IMR-90 (cell line): Measurements from ENCODE around the gene NGEF. TPM values are rescaled to one million over a fixed set of nuclear protein-coding genes. Genes with fewer than 3 reads are reported as not detected.

Experiments used
- ATAC-seq: fragments of 200-7000 bp; cut with Tn5 transposase; 2 replicates; pipeline ENCODE4 v1.9.1; 2020; ENCODE audit warnings: low read depth, mild to moderate bottlenecking, moderate library complexity
- BruUV-seq: library from RNA; stranded (reverse); fragments of 400-500 nt; replicated peaks from 2 replicates; lab custom pipeline; 2021; lab: Mats Ljungman, UMichigan
- CTCF ChIA-PET: fragments of 300-600 bp; formaldehyde crosslinking; extraction: SDS; loops from one replicate; lab custom pipeline; 2021; ENCODE audit warnings: antibody characterized with exemption; lab: Yijun Ruan, JAX
- POLR2A ChIA-PET: fragments of 300-600 bp; sonication (Branson Sonifier 250); formaldehyde crosslinking; loops from one replicate; lab custom pipeline; 2022; ENCODE audit warnings: antibody characterized with exemption; ENCODE audit not compliant: unreplicated experiment; lab: Charles Lee
- DNase-seq: peaks from one replicate; pipeline ENCODE4 v3.0.0; 2013
- H2AFZ ChIP-seq: replicated peaks from 2 replicates; pipeline ENCODE3; 2013; ENCODE audit warnings: low read length, mild to moderate bottlenecking; ENCODE audit not compliant: poor library complexity
- H2AK5ac ChIP-seq: 2 replicates; pipeline ENCODE4 v1.6.1; 2013; ENCODE audit warnings: low read depth, low read length, inconsistent platforms
- H2AK9ac ChIP-seq: replicated peaks from 2 replicates; pipeline ENCODE3; 2013; ENCODE audit warnings: mild to moderate bottlenecking, low read depth, low read length, moderate library complexity; ENCODE audit not compliant: poor library complexity
- H2BK120ac ChIP-seq: 2 replicates; pipeline ENCODE4 v1.6.1; 2013; ENCODE audit warnings: low read depth, low read length, inconsistent platforms
- H2BK15ac ChIP-seq: 3 replicates; pipeline ENCODE4 v1.6.1; 2013; ENCODE audit warnings: low read depth, low read length, inconsistent platforms
- H2BK20ac ChIP-seq: 2 replicates; pipeline ENCODE4 v1.6.1; 2013; ENCODE audit warnings: low read depth, mild to moderate bottlenecking, inconsistent platforms, low read length, moderate library complexity
- H2BK5ac ChIP-seq: 2 replicates; pipeline ENCODE4 v1.6.1; 2013; ENCODE audit warnings: mild to moderate bottlenecking, low read depth, low read length, inconsistent platforms; ENCODE audit not compliant: poor library complexity, severe bottlenecking
- H3K14ac ChIP-seq: replicated peaks from 2 replicates; pipeline ENCODE4 v1.6.1; 2013; ENCODE audit warnings: low read depth, low read length, inconsistent platforms
- H3K18ac ChIP-seq: 2 replicates; pipeline ENCODE4 v1.6.1; 2013; ENCODE audit warnings: low read depth, low read length, control low read depth
- H3K23ac ChIP-seq: 2 replicates; pipeline ENCODE4 v1.6.1; 2013; ENCODE audit warnings: low read depth, low read length, inconsistent platforms
- H3K27ac ChIP-seq: 2 replicates; pipeline ENCODE4 v1.5.1; 2013; ENCODE audit warnings: mild to moderate bottlenecking, control low read depth, low read length; ENCODE audit not compliant: insufficient read depth
- H3K27me3 ChIP-seq: 2 replicates; pipeline ENCODE4 v1.6.1; 2013; ENCODE audit warnings: low read length; ENCODE audit not compliant: control insufficient read depth, insufficient read depth
- H3K36me3 ChIP-seq: 2 replicates; pipeline ENCODE4 v1.6.1; 2013; ENCODE audit warnings: low read length, mixed read lengths; ENCODE audit not compliant: control insufficient read depth, insufficient read depth
- H3K4ac ChIP-seq: 2 replicates; pipeline ENCODE4 v1.6.1; 2013; ENCODE audit warnings: low read depth, low read length, inconsistent platforms
- H3K4me1 ChIP-seq: 2 replicates; pipeline ENCODE4 v1.6.1; 2013; ENCODE audit warnings: low read length, mixed read lengths; ENCODE audit not compliant: control insufficient read depth, insufficient read depth
- H3K4me2 ChIP-seq: 2 replicates; pipeline ENCODE4 v1.6.1; 2013; ENCODE audit warnings: low read depth, mild to moderate bottlenecking, control low read depth, low read length, moderate library complexity
- H3K4me3 ChIP-seq: 2 replicates; pipeline ENCODE4 v1.5.1; 2013; ENCODE audit warnings: low read depth, mild to moderate bottlenecking, control low read depth, low read length, moderate library complexity; ENCODE audit not compliant: insufficient read depth
- H3K56ac ChIP-seq: 2 replicates; pipeline ENCODE4 v1.6.1; 2013; ENCODE audit warnings: low read length, inconsistent platforms; ENCODE audit not compliant: insufficient read depth; ENCODE audit errors: extremely low read depth
- H3K79me1 ChIP-seq, 2 experiments: 2 replicates each; pipeline ENCODE4 v1.6.1; 2013; ENCODE audit warnings: low read length in 2 of 2, inconsistent platforms in 1 of 2, low read depth in 1 of 2
- H3K9ac ChIP-seq: 2 replicates; pipeline ENCODE4 v1.6.1; 2013; ENCODE audit warnings: low read depth, low read length, control low read depth
- H3K9me1 ChIP-seq: 2 replicates; pipeline ENCODE4 v1.6.1; 2013; ENCODE audit warnings: low read length, inconsistent platforms; ENCODE audit not compliant: insufficient read depth
- H3K9me3 ChIP-seq: 2 replicates; pipeline ENCODE4 v1.6.1; 2013; ENCODE audit warnings: low read length; ENCODE audit not compliant: control insufficient read depth, insufficient read depth
- H4K20me1 ChIP-seq: 2 replicates; pipeline ENCODE4 v1.6.1; 2013; ENCODE audit warnings: low read length, inconsistent platforms; ENCODE audit not compliant: insufficient read depth
- H4K5ac ChIP-seq: 2 replicates; pipeline ENCODE4 v1.6.1; 2013; ENCODE audit warnings: mild to moderate bottlenecking, low read depth, low read length, control low read depth
- H4K8ac ChIP-seq, 2 experiments: 2 replicates each; pipeline ENCODE4 v1.6.1; 2013; ENCODE audit warnings: low read depth in 2 of 2, low read length in 2 of 2, control low read depth in 1 of 2, inconsistent platforms in 1 of 2
- H4K91ac ChIP-seq: 2 replicates; pipeline ENCODE4 v1.6.1; 2013; ENCODE audit warnings: low read depth, low read length, inconsistent platforms; ENCODE audit not compliant: insufficient read depth
- BHLHE40 ChIP-seq: fragments of 150-350 bp; IDR thresholded peaks from 2 replicates; pipeline ENCODE4 v1.6.1; 2016; ENCODE audit warnings: mild to moderate bottlenecking, low read depth, low read length
- CEBPB ChIP-seq: IDR thresholded peaks from 2 replicates; pipeline ENCODE4 v1.6.1; 2012; ENCODE audit warnings: low read depth, low read length, improper control_type of control experiment
- CHD1 ChIP-seq: IDR thresholded peaks from 2 replicates; pipeline ENCODE4 v1.6.1; 2012; ENCODE audit warnings: low read depth, low read length, improper control_type of control experiment
- CTCF ChIP-seq: conservative IDR thresholded peaks from 2 replicates; pipeline ENCODE4 v1.5.1; 2012; ENCODE audit warnings: mild to moderate bottlenecking, low read depth, low read length, improper control_type of control experiment
- FOS ChIP-seq: fragments of 150-350 bp; IDR thresholded peaks from 2 replicates; pipeline ENCODE4 v1.6.1; 2016; ENCODE audit warnings: low read depth, low read length
- MAFK ChIP-seq: IDR thresholded peaks from 2 replicates; pipeline ENCODE4 v1.6.1; 2012; ENCODE audit warnings: low read depth, low read length, improper control_type of control experiment
- MAZ ChIP-seq: IDR thresholded peaks from 2 replicates; pipeline ENCODE4 v1.6.1; 2012; ENCODE audit warnings: low read depth, mild to moderate bottlenecking, low read length, improper control_type of control experiment, moderate library complexity, borderline replicate concordance
- MXI1 ChIP-seq: IDR thresholded peaks from 2 replicates; pipeline ENCODE4 v1.6.1; 2012; ENCODE audit warnings: low read depth, mild to moderate bottlenecking, low read length, moderate library complexity, borderline replicate concordance
- NFE2L2 ChIP-seq: fragments of 150-350 bp; IDR thresholded peaks from 2 replicates; pipeline ENCODE4 v1.6.1; 2016; ENCODE audit warnings: low read depth, mild to moderate bottlenecking, low read length
- POLR2A ChIP-seq: IDR thresholded peaks from 2 replicates; pipeline ENCODE4 v1.6.1; 2012; ENCODE audit warnings: mild to moderate bottlenecking, low read depth, low read length
- RAD21 ChIP-seq: IDR thresholded peaks from 2 replicates; pipeline ENCODE4 v1.6.1; 2012; ENCODE audit warnings: low read length, improper control_type of control experiment
- RCOR1 ChIP-seq: IDR thresholded peaks from 2 replicates; pipeline ENCODE4 v1.6.1; 2012; ENCODE audit warnings: mild to moderate bottlenecking, low read length, improper control_type of control experiment; ENCODE audit not compliant: insufficient replicate concordance
- RFX5 ChIP-seq: IDR thresholded peaks from 2 replicates; pipeline ENCODE4 v1.8.0; 2012; ENCODE audit warnings: low read depth, mild to moderate bottlenecking, low read length, moderate library complexity
- SMC3 ChIP-seq: fragments of 150-350 bp; IDR thresholded peaks from 2 replicates; pipeline ENCODE4 v1.6.1; 2016; ENCODE audit warnings: low read depth, mild to moderate bottlenecking, antibody characterized with exemption, low read length, moderate library complexity
- WGBS, 2 experiments: methylation state at CpG; one replicate each; pipeline versions ENCODE4 v1.1.5 to v1.1.7; 2013; ENCODE audit warnings: missing lambda C conversion rate in 2 of 2; ENCODE audit not compliant: insufficient read length in 1 of 2; ENCODE audit errors: extremely low coverage in 2 of 2; 5-methylcytosine and 5-hydroxymethylcytosine counted together
- dilution Hi-C: fragments of 300-500 bp; cut with HindIII; formaldehyde crosslinking; loops from one replicate; pipeline ENCODE4 v1.14.3; 2018; ENCODE audit warnings: low sequenced_read_pairs; ENCODE audit not compliant: unreplicated experiment
- in situ Hi-C: fragments of 300-500 bp; cut with MboI; formaldehyde crosslinking; loops from 3 replicates; pipeline ENCODE4 v1.14.3; 2019; ENCODE audit warnings: low sequenced_read_pairs, inconsistent platforms, mixed read lengths
- intact Hi-C: fragments of 100-400 bp; cut with micrococcal nuclease; formaldehyde crosslinking; loops from 2 replicates; pipeline ENCODE4 v1.10.0; 2022
- polyA plus RNA-seq, 3 experiments: library from polyadenylated mRNA; depleted of rRNA; stranded (reverse); fragments of >200 nt; gene quantifications; 2 replicates each; pipeline ENCODE4 v1.2.3, GENCODE V29; 2012; ENCODE audit warnings: low replicate concordance in 1 of 3
- total RNA-seq: library from RNA; depleted of rRNA; stranded (reverse); fragments of >200 nt; gene quantifications from 2 replicates; pipeline ENCODE4 v1.2.3, GENCODE V29; 2012
- TF ChIP-seq, protein P1 (sequence below): fragments of 150-350 bp; IDR thresholded peaks from 2 replicates; pipeline ENCODE4 v1.6.1; 2017; ENCODE audit warnings: mild to moderate bottlenecking, antibody characterized with exemption, low read length, low read depth
- TF ChIP-seq, protein P2 (sequence below): fragments of 150-350 bp; IDR thresholded peaks from 2 replicates; pipeline ENCODE4 v1.6.1; 2016; ENCODE audit warnings: low read depth, mild to moderate bottlenecking, low read length, moderate library complexity, borderline replicate concordance

NGEF gene
- total and polyA plus RNA-seq, 2 of the 4 experiments (the other 2 are of a cell fraction): 1.1 to 1.7 TPM

DNA sequence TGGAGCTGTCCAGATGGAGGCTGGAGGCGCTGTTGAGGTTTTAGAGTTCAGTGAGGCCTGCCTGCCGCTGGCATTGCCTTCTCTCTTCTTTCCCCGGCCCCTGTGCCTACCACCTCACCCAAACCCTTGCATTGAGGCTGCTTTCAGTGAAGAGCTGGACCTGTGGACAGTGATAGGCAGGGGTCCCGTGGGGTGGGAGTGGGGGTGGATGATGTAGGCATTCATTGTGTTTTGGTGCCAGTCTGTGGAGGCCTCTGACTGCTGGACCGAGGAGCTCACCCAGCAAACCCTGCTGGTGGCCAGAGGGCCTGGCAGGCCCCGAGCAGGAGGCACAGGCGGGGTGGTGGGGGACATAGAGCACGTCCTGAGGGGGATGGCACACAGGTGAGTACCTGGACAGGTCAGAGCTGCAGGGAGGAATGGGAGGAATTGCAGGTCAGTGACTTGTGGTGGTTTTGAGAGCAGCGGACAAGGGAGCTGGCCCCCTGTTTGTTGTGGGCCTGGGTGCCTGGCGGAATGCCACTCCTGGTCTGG lies 35.6 kb downstream of the NGEF start:
- in situ Hi-C loops (no loop called here), dilution Hi-C loops (no loop called here), intact Hi-C loops (no loop called here)
- no peak for DNase-seq
- Histone ChIP-seq H4K8ac (no peak overlapping the region), H4K5ac (no peak overlapping the region), H3K14ac (no peak overlapping the region), H3K23ac (no peak overlapping the region), H3K36me3 (no peaks in the 10 kb centered on the region), H2BK5ac (no peak overlapping the region), H2AFZ (no peak overlapping the region), H2AK5ac (no peak overlapping the region), H3K4me2 (no peak overlapping the region), H2AK9ac (no peak overlapping the region), H4K91ac (no peak overlapping the region), H3K9me3 (peaks cover 2% of the 10 kb centered on the region; the same call in 1 of the 2 replicates), H2BK15ac (no peak overlapping the region), H2BK120ac (no peak overlapping the region), H4K20me1 (no peaks in the 10 kb centered on the region), H3K4me3 (no peak overlapping the region), H3K4me1 (peaks cover 3% of the 10 kb centered on the region; the same call in 1 of the 2 replicates), H3K9me1 (no peaks in the 10 kb centered on the region; the same call in 1 of the 2 replicates), H3K18ac (no peak overlapping the region), H2BK20ac (no peak overlapping the region), H3K56ac (no peak overlapping the region), H3K9ac (no peak overlapping the region), H3K27ac (no peak overlapping the region), H3K27me3 (peaks cover 23% of the 10 kb centered on the region), H3K4ac (no peak overlapping the region), H3K79me1 (no peaks in the 10 kb centered on the region)
- ChIA-PET CTCF (no interaction called here), POLR2A (no interaction called here)
- no peak for ATAC-seq
- TF ChIP-seq MAFK (no peak), BHLHE40 (no peak), NFE2L2 (no peak), CTCF (no peak), SMC3 (no peak), FOS (no peak), MAZ (no peak), RCOR1 (no peak), CEBPB (no peak), MXI1 (no peak), RFX5 (no peak), POLR2A (no peak), CHD1 (no peak), RAD21 (no peak)
- TF ChIP-seq, protein P1, sequence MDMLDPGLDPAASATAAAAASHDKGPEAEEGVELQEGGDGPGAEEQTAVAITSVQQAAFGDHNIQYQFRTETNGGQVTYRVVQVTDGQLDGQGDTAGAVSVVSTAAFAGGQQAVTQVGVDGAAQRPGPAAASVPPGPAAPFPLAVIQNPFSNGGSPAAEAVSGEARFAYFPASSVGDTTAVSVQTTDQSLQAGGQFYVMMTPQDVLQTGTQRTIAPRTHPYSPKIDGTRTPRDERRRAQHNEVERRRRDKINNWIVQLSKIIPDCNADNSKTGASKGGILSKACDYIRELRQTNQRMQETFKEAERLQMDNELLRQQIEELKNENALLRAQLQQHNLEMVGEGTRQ: no peak
- TF ChIP-seq, protein P2, sequence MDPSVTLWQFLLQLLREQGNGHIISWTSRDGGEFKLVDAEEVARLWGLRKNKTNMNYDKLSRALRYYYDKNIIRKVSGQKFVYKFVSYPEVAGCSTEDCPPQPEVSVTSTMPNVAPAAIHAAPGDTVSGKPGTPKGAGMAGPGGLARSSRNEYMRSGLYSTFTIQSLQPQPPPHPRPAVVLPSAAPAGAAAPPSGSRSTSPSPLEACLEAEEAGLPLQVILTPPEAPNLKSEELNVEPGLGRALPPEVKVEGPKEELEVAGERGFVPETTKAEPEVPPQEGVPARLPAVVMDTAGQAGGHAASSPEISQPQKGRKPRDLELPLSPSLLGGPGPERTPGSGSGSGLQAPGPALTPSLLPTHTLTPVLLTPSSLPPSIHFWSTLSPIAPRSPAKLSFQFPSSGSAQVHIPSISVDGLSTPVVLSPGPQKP: no peak
- 72% methylated on average over 4 of the region's 10 CpGs; no CpG with 5 or more reads in 1 of the 2 experiments for WGBS, 2 experiments
- BruUV-seq: no TSS peak
